ENCODE results near the gene MIDN.
A peak's percentile ranks its signal among the peaks of the same experiment; 100 is the strongest.

Gene MIDN

GRCh38 chr19:1259876-1260748, 11.7 kb downstream of the MIDN start:
- Mint-ChIP-seq H3K36me3 (ENCODE audit: low read depth) (peaks cover 42% of the 10 kb centered on the region), H3K27ac (peak overlapping the region; percentile 90), H3K9me3 (no peaks in the 10 kb centered on the region), H3K4me3 (peak overlapping the region; percentile 84), H3K27me3 (peaks cover 2% of the 10 kb centered on the region), H3K4me1 (ENCODE audit: low read depth) (peaks cover 79% of the 10 kb centered on the region)
- intact Hi-C loops (cut with micrococcal nuclease), result loop anchor here (1.0 kb wide), 1 partner anchor 8 kb away; no protein-coding TSS in a partner anchor

- Mint-ChIP-seq H3K27ac (peak overlapping the region; percentile 90), H3K4me3 (peak overlapping the region; percentile 84), H3K27me3 (peaks cover 2% of the 10 kb centered on the region), H3K4me1 (ENCODE audit: low read depth) (peaks cover 81% of the 10 kb centered on the region), H3K36me3 (ENCODE audit: low read depth) (peaks cover 34% of the 10 kb centered on the region), H3K9me3 (no peaks in the 10 kb centered on the region)
- intact Hi-C loops (cut with micrococcal nuclease), result loop anchor here (1.0 kb wide), 1 partner anchor 9 kb away; no protein-coding TSS in a partner anchor
Measured at GRCh38 chr19:1260749-1261537, 12.6 kb downstream of the MIDN start.

GRCh38 chr19:1261538-1261797, 13.1 kb downstream of the MIDN start:
- peaks cover 29% of the 10 kb centered on the region for H3K36me3 Mint-ChIP-seq (ENCODE audit: low read depth)
- H3K27ac Mint-ChIP-seq, result peak overlapping the region; percentile 90
- intact Hi-C loops (cut with micrococcal nuclease), result no loop called here
- no peaks in the 10 kb centered on the region for H3K9me3 Mint-ChIP-seq
- H3K4me3 Mint-ChIP-seq, result peak overlapping the region; percentile 84
- H3K4me1 Mint-ChIP-seq (ENCODE audit: low read depth), result peaks cover 84% of the 10 kb centered on the region
- H3K27me3 Mint-ChIP-seq, result peaks cover 2% of the 10 kb centered on the region

GRCh38 chr19:1261798-1262622, 13.6 kb downstream of the MIDN start:
- peaks cover 3% of the 10 kb centered on the region for H3K27me3 Mint-ChIP-seq
- peaks cover 85% of the 10 kb centered on the region for H3K4me1 Mint-ChIP-seq (ENCODE audit: low read depth)

GRCh38 chr19:1262623-1263123, 14.3 kb downstream of the MIDN start:
- no peaks in the 10 kb centered on the region for H3K9me3 Mint-ChIP-seq
- intact Hi-C loops (cut with micrococcal nuclease), result no loop called here
- peaks cover 86% of the 10 kb centered on the region for H3K4me1 Mint-ChIP-seq (ENCODE audit: low read depth)
- H3K27ac Mint-ChIP-seq, result peak overlapping the region; percentile 90
- H3K36me3 Mint-ChIP-seq (ENCODE audit: low read depth), result peaks cover 17% of the 10 kb centered on the region
- peaks cover 9% of the 10 kb centered on the region for H3K27me3 Mint-ChIP-seq
- peak overlapping the region; percentile 27 for H3K4me3 Mint-ChIP-seq

More at GRCh38 chr19:1261798-1262622, 13.6 kb downstream of the MIDN start:
- Mint-ChIP-seq H3K9me3 (no peaks in the 10 kb centered on the region), H3K4me3 (peak overlapping the region; percentile 84), H3K27ac (peak overlapping the region; percentile 90), H3K36me3 (ENCODE audit: low read depth) (peaks cover 23% of the 10 kb centered on the region)
- intact Hi-C loops (cut with micrococcal nuclease), result no loop called here

GRCh38 chr19:1263188-1263587, 14.8 kb downstream of the MIDN start:
- H3K36me3 Mint-ChIP-seq (ENCODE audit: low read depth), result peaks cover 12% of the 10 kb centered on the region
- intact Hi-C loops (cut with micrococcal nuclease), result no loop called here
- H3K4me1 Mint-ChIP-seq (ENCODE audit: low read depth), result peaks cover 86% of the 10 kb centered on the region
- peak overlapping the region; percentile 90 for H3K27ac Mint-ChIP-seq
- peaks cover 9% of the 10 kb centered on the region for H3K27me3 Mint-ChIP-seq
- no peaks in the 10 kb centered on the region for H3K9me3 Mint-ChIP-seq
- no peak overlapping the region for H3K4me3 Mint-ChIP-seq

- Mint-ChIP-seq H3K4me3 (peak overlapping the region; percentile 51), H3K27ac (peak overlapping the region; percentile 90), H3K4me1 (ENCODE audit: low read depth) (peaks cover 83% of the 10 kb centered on the region), H3K9me3 (no peaks in the 10 kb centered on the region), H3K27me3 (peaks cover 9% of the 10 kb centered on the region), H3K36me3 (ENCODE audit: low read depth) (peaks cover 10% of the 10 kb centered on the region)
- intact Hi-C loops (cut with micrococcal nuclease), result no loop called here
Measured at GRCh38 chr19:1264801-1265614, 16.6 kb downstream of the MIDN start.

GRCh38 chr19:1265615-1266128, 17.3 kb downstream of the MIDN start:
- Mint-ChIP-seq H3K27me3 (peaks cover 9% of the 10 kb centered on the region), H3K27ac (peak overlapping the region; percentile 90), H3K4me3 (peak overlapping the region; percentile 66), H3K4me1 (ENCODE audit: low read depth) (peaks cover 83% of the 10 kb centered on the region), H3K9me3 (no peaks in the 10 kb centered on the region), H3K36me3 (ENCODE audit: low read depth) (peaks cover 16% of the 10 kb centered on the region)
- intact Hi-C loops (cut with micrococcal nuclease), result loop anchor here (1.0 kb wide), 1 partner anchor 17 kb away; the partner anchor contains the start of gene MIDN

GRCh38 chr19:1266129-1266915, 17.9 kb downstream of the MIDN start:
- peaks cover 23% of the 10 kb centered on the region for H3K36me3 Mint-ChIP-seq (ENCODE audit: low read depth)
- intact Hi-C loops (cut with micrococcal nuclease), result loop anchor here (1.0 kb wide), 1 partner anchor 18 kb away; the partner anchor contains the start of gene MIDN

GRCh38 chr19:1266916-1267476, 18.6 kb downstream of the MIDN start:
- Mint-ChIP-seq H3K4me3 (peak overlapping the region; percentile 66), H3K4me1 (ENCODE audit: low read depth) (peaks cover 83% of the 10 kb centered on the region), H3K27ac (peak overlapping the region; percentile 90), H3K36me3 (ENCODE audit: low read depth) (peaks cover 29% of the 10 kb centered on the region), H3K9me3 (no peaks in the 10 kb centered on the region), H3K27me3 (peaks cover 7% of the 10 kb centered on the region)
- intact Hi-C loops (cut with micrococcal nuclease), result loop anchor here (1.0 kb wide), 2 partner anchors 19 to 23 kb away; partner anchors contain the start of gene MIDN

More at GRCh38 chr19:1266129-1266915, 17.9 kb downstream of the MIDN start:
- Mint-ChIP-seq H3K27ac (peak overlapping the region; percentile 90), H3K4me3 (peak overlapping the region; percentile 66), H3K4me1 (ENCODE audit: low read depth) (peaks cover 83% of the 10 kb centered on the region), H3K27me3 (peaks cover 9% of the 10 kb centered on the region), H3K9me3 (no peaks in the 10 kb centered on the region)

- Mint-ChIP-seq H3K4me3 (peak overlapping the region; percentile 66), H3K27ac (peak overlapping the region; percentile 90), H3K27me3 (peaks cover 7% of the 10 kb centered on the region), H3K4me1 (ENCODE audit: low read depth) (peaks cover 83% of the 10 kb centered on the region), H3K9me3 (no peaks in the 10 kb centered on the region), H3K36me3 (ENCODE audit: low read depth) (peaks cover 36% of the 10 kb centered on the region)
- intact Hi-C loops (cut with micrococcal nuclease), result loop anchor here (1.0 kb wide), 1 partner anchor 23 kb away; no protein-coding TSS in a partner anchor
Measured at GRCh38 chr19:1267477-1268225, 19.3 kb downstream of the MIDN start.
